Activated B cell treated with CpG ODN at 0.5 μM for 24 hours (primary cell): Measurements from ENCODE around the gene MANF. TPM values are rescaled to one million over a fixed set of nuclear protein-coding genes. Genes with fewer than 3 reads are reported as not detected.
"Not testable (repeated sequence)": the region's sequence is repeated elsewhere in the genome, so short reads cannot be mapped to it uniquely, and the experiment has no call there.

Experiments
- ATAC-seq: fragments of 200-7000 bp; cut with Tn5 transposase; one replicate; pipeline ENCODE4 v1.10.0; 2021; ENCODE audit warnings: low read depth, mild to moderate bottlenecking, moderate library complexity
- CTCF ChIA-PET: fragments of 350-600 bp; sonication (Branson Sonifier 250); formaldehyde crosslinking; loops from one replicate; lab custom pipeline; 2021; ENCODE audit warnings: antibody characterized with exemption; lab: Charles Lee
- POLR2A ChIA-PET: fragments of 350-600 bp; sonication (Branson Sonifier 250); formaldehyde crosslinking; loops from one replicate; lab custom pipeline; 2021; ENCODE audit warnings: antibody characterized with exemption; lab: Charles Lee
- DNase-seq: peaks from one replicate; pipeline ENCODE4 v3.0.0; 2022
- H3K27ac Mint-ChIP-seq: one replicate; pipeline ENCODE4 v1.8.0; 2020; ENCODE audit warnings: mixed read lengths
- H3K27me3 Mint-ChIP-seq: one replicate; pipeline ENCODE4 v1.8.0; 2021; ENCODE audit warnings: mixed read lengths
- H3K36me3 Mint-ChIP-seq: one replicate; pipeline ENCODE4 v1.8.0; 2021; ENCODE audit warnings: low read depth, mixed read lengths
- H3K4me1 Mint-ChIP-seq: one replicate; pipeline ENCODE4 v1.8.0; 2021; ENCODE audit warnings: mixed read lengths
- H3K4me3 Mint-ChIP-seq: one replicate; pipeline ENCODE4 v1.8.0; 2020; ENCODE audit warnings: mild to moderate bottlenecking, mixed read lengths
- H3K9me3 Mint-ChIP-seq: one replicate; pipeline ENCODE4 v1.8.0; 2020; ENCODE audit warnings: mixed read lengths
- CTCF ChIP-seq: fragments of 200-600 bp; IDR thresholded peaks from one replicate; pipeline ENCODE4 v1.8.0; 2022; ENCODE audit warnings: antibody characterized with exemption, mild to moderate bottlenecking
- intact Hi-C: fragments of 100-400 bp; cut with micrococcal nuclease; formaldehyde crosslinking; loops from one replicate; pipeline ENCODE4 v1.15.1; 2024
- total RNA-seq: library from RNA; stranded (reverse); gene quantifications from 2 replicates; pipeline ENCODE4 v1.2.3, GENCODE V29; 2022

MANF gene
- total RNA-seq, 1 donor from 2014 or later: 64.2 TPM

GRCh38 chr3:51386159-51386851 is 1.2 kb downstream of the MANF start:
- Mint-ChIP-seq H3K27me3 (no peaks in the 10 kb centered on the region), H3K4me1 (peaks cover 56% of the 10 kb centered on the region), H3K36me3 (peaks cover 32% of the 10 kb centered on the region), H3K9me3 (no peaks in the 10 kb centered on the region), H3K27ac (peak overlapping the region; percentile 93), H3K4me3 (peak overlapping the region; percentile 99)
- intact Hi-C loops: loop anchor here (5.0 kb wide), 1 partner anchor 1151 kb away; the partner anchor contains the start of gene UQCC5
- no peak for TF ChIP-seq CTCF
- DNase-seq: no peak
- CTCF ChIA-PET: interaction anchor here (0.7 to 1.8 kb wide), 3 partner anchors 15 to 772 kb away, joined by 3 read pairs; no protein-coding TSS in a partner anchor
- ATAC-seq: no peak
- POLR2A ChIA-PET: interaction anchor here (0.6 to 3.8 kb wide), 12 partner anchors 8 to 839 kb away, joined by 3 to 31 read pairs (median 10); partner anchors contain the start of genes C3orf18, CISH, DCAF1 and HEMK1

DNA sequence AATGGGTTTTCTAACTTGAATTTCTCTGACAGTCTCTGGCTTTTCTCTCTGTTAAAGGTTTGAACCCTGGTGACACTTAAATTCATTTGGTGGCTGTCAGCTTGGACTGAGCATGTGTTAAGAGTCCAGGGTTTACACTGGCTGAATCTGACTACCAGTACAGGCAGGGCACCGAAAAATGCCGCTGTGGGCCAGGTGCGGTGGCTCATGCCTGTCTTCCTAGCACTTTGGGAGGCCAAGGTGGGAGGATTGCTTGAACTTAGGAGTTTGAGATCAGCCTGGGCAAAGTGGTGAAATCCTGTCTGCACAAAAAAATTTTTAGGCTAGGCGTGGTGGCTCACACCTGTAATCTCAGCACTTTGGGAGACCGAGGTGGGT is 1.8 kb downstream of the MANF start:
- ChIA-PET POLR2A (interaction anchor here (1.3 to 3.8 kb wide), 2 partner anchors 285 to 817 kb away, joined by 4 to 25 read pairs; partner anchors contain the start of gene HEMK1), CTCF (interaction anchor here (1.2 kb wide), 1 partner anchor 295 kb away, joined by 3 read pairs; no protein-coding TSS in a partner anchor)
- no peak for DNase-seq
- Mint-ChIP-seq H3K36me3 (peaks cover 32% of the 10 kb centered on the region), H3K4me1 (peaks cover 58% of the 10 kb centered on the region), H3K27me3 (no peaks in the 10 kb centered on the region), H3K9me3 (no peaks in the 10 kb centered on the region), H3K4me3 (peak overlapping the region; percentile 99), H3K27ac (peak overlapping the region; percentile 93)
- no peak for TF ChIP-seq CTCF
- intact Hi-C loops: loop anchor here (5.0 kb wide), 1 partner anchor 1150 kb away; the partner anchor contains the start of gene UQCC5
- no peak for ATAC-seq

DNA sequence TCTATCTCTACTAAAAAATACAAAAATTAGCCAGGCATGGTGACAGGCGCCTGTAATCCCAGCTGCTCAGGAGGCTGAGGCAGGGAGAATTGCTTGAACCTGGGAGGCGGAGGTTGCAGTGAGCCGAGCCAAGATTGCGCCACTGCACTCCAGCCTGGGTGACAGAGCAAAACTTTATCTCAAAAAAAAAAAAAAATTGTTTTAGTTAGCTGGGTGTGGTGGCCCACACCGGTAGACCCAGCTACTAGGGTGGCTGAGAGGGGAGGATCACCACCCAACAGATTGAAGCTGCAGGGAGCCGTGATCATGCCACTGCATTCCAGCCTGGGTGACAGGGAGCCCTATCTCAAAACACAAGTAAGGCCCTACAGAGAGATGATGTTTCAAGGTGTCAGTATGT is 2.2 kb downstream of the MANF start:
- DNase-seq, ATAC-seq, H3K27me3 Mint-ChIP-seq, H3K27ac Mint-ChIP-seq, H3K4me3 Mint-ChIP-seq, H3K9me3 Mint-ChIP-seq: not testable (repeated sequence)
- CTCF ChIA-PET: interaction anchor here (1.2 to 1.4 kb wide), 2 partner anchors 295 to 772 kb away, joined by 3 to 5 read pairs; no protein-coding TSS in a partner anchor
- intact Hi-C loops: loop anchor here (5.0 kb wide), 1 partner anchor 1150 kb away; the partner anchor contains the start of gene UQCC5
- Mint-ChIP-seq H3K36me3 (peaks cover 32% of the 10 kb centered on the region), H3K4me1 (peaks cover 60% of the 10 kb centered on the region)
- POLR2A ChIA-PET: interaction anchor here (1.1 to 3.8 kb wide), 3 partner anchors 285 to 817 kb away, joined by 3 to 25 read pairs (median 4); partner anchors contain the start of gene HEMK1

GRCh38 chr3:51388286-51389029 is 3.4 kb downstream of the MANF start:
- no peak for DNase-seq
- H3K36me3 Mint-ChIP-seq: peaks cover 43% of the 10 kb centered on the region

More at GRCh38 chr3:51388286-51389029, 3.4 kb downstream of the MANF start:
- peaks cover 66% of the 10 kb centered on the region for H3K4me1 Mint-ChIP-seq
- CTCF ChIA-PET: interaction anchor here (0.9 to 2.4 kb wide), 7 partner anchors 33 to 773 kb away, joined by 3 to 15 read pairs (median 5); partner anchors contain the start of gene MAPKAPK3
- H3K27me3 Mint-ChIP-seq: no peaks in the 10 kb centered on the region
- H3K9me3 Mint-ChIP-seq: no peaks in the 10 kb centered on the region
- POLR2A ChIA-PET: interaction anchor here (1.0 to 1.5 kb wide), 5 partner anchors 283 to 777 kb away, joined by 3 to 6 read pairs (median 4); partner anchors contain the start of gene CISH
- H3K4me3 Mint-ChIP-seq: no peak overlapping the region
- TF ChIP-seq CTCF: no peak
- intact Hi-C loops: loop anchor here (5.0 kb wide), 1 partner anchor 1149 kb away; the partner anchor contains the start of gene UQCC5
- no peak overlapping the region for H3K27ac Mint-ChIP-seq
- no peak for ATAC-seq
